ENCODE measurements around the gene TTC28. TPM values are rescaled to one million over a fixed set of nuclear protein-coding genes. Genes with fewer than 3 reads are reported as not detected.

The TTC28 gene
- total and polyA plus RNA-seq, 10 of the 15 experiments (the other 5 are each of a cell fraction or from before 2014, with no cell fraction given) = 0.15 to 8.4 (median 1.4) TPM

GRCh38 chr22:28593299-28593698 is 86.3 kb downstream of the TTC28 start (continued):
- no peak for TF ChIP-seq BCLAF1 (IDR thresholded peaks at IDR 0.05)

- intact Hi-C loops (cut with micrococcal nuclease; ENCODE audit: unreplicated experiment) = no loop called here
- H3K27me3 ChIP-seq (replicated peaks in 1 of 2; ENCODE audit: control insufficient read depth in 2 of 2, insufficient read depth in 2 of 2, low read length in 1 of 2) = no peaks in the 10 kb centered on the region
- H2AFZ ChIP-seq (ENCODE audit: control insufficient read depth, low read depth, low read length) = no peak overlapping the region
- ChIA-PET RAD21 (ENCODE audit: unreplicated experiment) (interaction anchor here (0.7 kb wide), 1 partner anchor 709 kb away, joined by 3 read pairs; no protein-coding TSS in a partner anchor), SMC1A (ENCODE audit: uncharacterized antibody, unreplicated experiment) (no interaction called here), POLR2A (no interaction called here), CTCF (no interaction called here)
- H3K4me3 ChIP-seq = no peak overlapping the region
- FAIRE-seq (no peak), DNase-seq (ENCODE audit: low read depth, low spot score) (no peak), ATAC-seq (no peak)
- no peaks in the 10 kb centered on the region for H3K4me1 ChIP-seq (ENCODE audit: control insufficient read depth, insufficient read depth, low read length)
- WGBS (ENCODE audit: insufficient coverage, insufficient replicate concordance, low lambda C conversion rate, missing lambda C conversion rate) = 92% methylated on average over 2 of the region's 2 CpGs
- H3K9ac ChIP-seq (ENCODE audit: control insufficient read depth, insufficient read depth, low read length) = no peak overlapping the region
- H4K20me1 ChIP-seq (ENCODE audit: control insufficient read depth, insufficient read depth) = no peaks in the 10 kb centered on the region
- no peaks in the 10 kb centered on the region for H3K79me2 ChIP-seq (ENCODE audit: control insufficient read depth, insufficient read depth, low read length)
- H3K36me3 ChIP-seq (ENCODE audit: control insufficient read depth in 2 of 2, insufficient read depth in 2 of 2, low read length in 1 of 2) = no peaks in the 10 kb centered on the region
- H3K27ac ChIP-seq (ENCODE audit: control insufficient read depth, insufficient read depth) = no peak overlapping the region
- BruUV-seq (replicated peaks) = no TSS peak
- in situ Hi-C loops (cut with MboI) = no loop called here
- no peaks in the 10 kb centered on the region for H3K9me3 ChIP-seq (replicated peaks; ENCODE audit: control insufficient read depth, insufficient read depth, low read length)
- H3K4me2 ChIP-seq (ENCODE audit: control insufficient read depth, insufficient read depth) = no peak overlapping the region
- TF ChIP-seq SKIL (IDR thresholded peaks at IDR 0.05; ENCODE audit: low read depth, poor library complexity, severe bottlenecking) (no peak), ZBTB33 (IDR thresholded peaks at IDR 0.05) (no peak), MYB (IDR thresholded peaks at IDR 0.05; ENCODE audit: borderline replicate concordance, low read depth, low read length) (no peak), RELA (IDR thresholded peaks at IDR 0.05; ENCODE audit: borderline replicate concordance, partially characterized antibody) (no peak), SP1 (IDR thresholded peaks at IDR 0.05; ENCODE audit: low read depth, low read length) (no peak), ZBTB4 (CRISPR knock-in tag; IDR thresholded peaks at IDR 0.05) (no peak), TAF1 (IDR thresholded peaks at IDR 0.05; ENCODE audit: borderline replicate concordance, low read depth, low read length) (no peak), TCF12 (IDR thresholded peaks at IDR 0.05; ENCODE audit: low read depth, low read length) (no peak), ATF2 (IDR thresholded peaks at IDR 0.05; ENCODE audit: low read length) (no peak)
Observed at GRCh38 chr22:28589102-28589750, 90.4 kb downstream of the TTC28 start.

Data from GM12878 (cell line).